HEK293 (cell line): Measurements from ENCODE around the gene PACRG.

Experiments
- ATF2 ChIP-seq: fragments of 450-650 bp; formaldehyde crosslinking; IDR thresholded peaks from 2 replicates; pipeline ENCODE4 v1.5.1; 2016; ENCODE audit warnings: missing biosample characterization, missing genetic modification characterization, low read depth
- CTCF ChIP-seq: fragments of 450-650 bp; formaldehyde crosslinking; IDR thresholded peaks from 2 replicates; pipeline ENCODE4 v1.5.1; 2016; ENCODE audit warnings: missing biosample characterization, missing genetic modification characterization
- PBX3 ChIP-seq: sonication (generic); formaldehyde crosslinking; IDR thresholded peaks from 2 replicates; pipeline ENCODE4 v1.8.1; 2022; ENCODE audit warnings: mild to moderate bottlenecking, moderate library complexity, missing genetic modification reagents
- RBAK ChIP-seq: fragments of 450-650 bp; formaldehyde crosslinking; IDR thresholded peaks from 2 replicates; pipeline ENCODE4 v1.5.1; 2016; ENCODE audit warnings: missing biosample characterization, missing genetic modification characterization
- REPIN1 ChIP-seq: fragments of 450-650 bp; formaldehyde crosslinking; IDR thresholded peaks from 2 replicates; pipeline ENCODE4 v1.5.1; 2017; ENCODE audit warnings: missing biosample characterization, missing genetic modification characterization, low read depth
- ZNF362 ChIP-seq: fragments of 450-650 bp; formaldehyde crosslinking; IDR thresholded peaks from 2 replicates; pipeline ENCODE4 v1.5.1; 2016; ENCODE audit warnings: missing biosample characterization, missing genetic modification characterization

GRCh38 chr6:163085861-163086623 lies 358.3 kb downstream of the PACRG start:
- TF ChIP-seq CTCF (tag by site-specific recombination) (no peak), PBX3 (CRISPR knock-in tag) (no peak), REPIN1 (no peak), ZNF362 (tag by site-specific recombination) (no peak), RBAK (tag by site-specific recombination) (no peak), ATF2 (tag by site-specific recombination) (no peak)
